Hepatocyte (in vitro differentiated cells): ENCODE data around the gene GOLGA8N.

Experiments used
- EZH2phosphoT487 ChIP-seq: fragments of 200-600 bp; sonication (generic); IDR thresholded peaks from one replicate; pipeline ENCODE4 v1.6.1; 2018; ENCODE audit warnings: antibody characterized with exemption, mild to moderate bottlenecking, low read depth, moderate library complexity; ENCODE audit not compliant: unreplicated experiment, severe bottlenecking
- TF ChIP-seq, protein P1 (sequence below): fragments of 200-600 bp; sonication (generic); IDR thresholded peaks from 2 replicates; pipeline ENCODE4 v1.5.1; 2016; ENCODE audit warnings: antibody characterized with exemption, mild to moderate bottlenecking; ENCODE audit not compliant: poor library complexity

DNA sequence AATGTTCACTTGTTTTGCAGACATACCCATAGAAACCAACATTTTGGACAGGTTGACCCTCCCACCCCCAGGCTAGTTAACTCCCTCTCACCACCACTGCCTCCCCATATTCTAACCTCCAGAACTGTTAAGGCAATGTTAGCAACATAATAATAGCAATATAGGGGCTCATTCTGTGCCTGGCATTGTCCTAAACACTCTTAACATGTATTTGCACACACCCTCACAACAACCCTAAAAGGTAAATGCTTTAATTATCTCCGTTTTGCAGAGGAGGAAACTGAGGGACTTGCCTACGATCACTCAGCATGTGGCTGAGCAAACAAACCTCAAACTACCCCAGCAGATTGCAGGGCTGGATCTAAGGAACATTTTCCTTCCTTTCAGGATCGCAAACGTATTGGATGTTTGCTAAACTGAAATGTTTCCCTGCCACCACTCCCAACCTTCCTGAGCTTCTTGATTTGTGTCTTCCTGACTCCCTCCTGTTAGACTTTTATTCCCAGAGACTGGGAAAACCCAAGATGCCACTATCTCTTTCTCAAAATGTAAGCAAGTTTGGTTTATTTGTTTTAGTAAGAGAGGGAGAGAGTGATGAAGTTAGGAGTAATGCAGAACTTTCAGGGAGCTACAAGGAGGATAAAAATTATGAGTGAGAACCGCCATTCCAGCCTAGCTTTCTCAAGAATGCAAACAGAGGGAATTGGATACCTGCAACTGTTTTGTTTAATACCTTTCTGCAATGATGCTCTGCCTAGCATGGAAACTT lies 49.6 kb downstream of the GOLGA8N start:
- TF ChIP-seq, protein P1, sequence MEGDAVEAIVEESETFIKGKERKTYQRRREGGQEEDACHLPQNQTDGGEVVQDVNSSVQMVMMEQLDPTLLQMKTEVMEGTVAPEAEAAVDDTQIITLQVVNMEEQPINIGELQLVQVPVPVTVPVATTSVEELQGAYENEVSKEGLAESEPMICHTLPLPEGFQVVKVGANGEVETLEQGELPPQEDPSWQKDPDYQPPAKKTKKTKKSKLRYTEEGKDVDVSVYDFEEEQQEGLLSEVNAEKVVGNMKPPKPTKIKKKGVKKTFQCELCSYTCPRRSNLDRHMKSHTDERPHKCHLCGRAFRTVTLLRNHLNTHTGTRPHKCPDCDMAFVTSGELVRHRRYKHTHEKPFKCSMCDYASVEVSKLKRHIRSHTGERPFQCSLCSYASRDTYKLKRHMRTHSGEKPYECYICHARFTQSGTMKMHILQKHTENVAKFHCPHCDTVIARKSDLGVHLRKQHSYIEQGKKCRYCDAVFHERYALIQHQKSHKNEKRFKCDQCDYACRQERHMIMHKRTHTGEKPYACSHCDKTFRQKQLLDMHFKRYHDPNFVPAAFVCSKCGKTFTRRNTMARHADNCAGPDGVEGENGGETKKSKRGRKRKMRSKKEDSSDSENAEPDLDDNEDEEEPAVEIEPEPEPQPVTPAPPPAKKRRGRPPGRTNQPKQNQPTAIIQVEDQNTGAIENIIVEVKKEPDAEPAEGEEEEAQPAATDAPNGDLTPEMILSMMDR = no peak
- TF ChIP-seq EZH2phosphoT487 = no peak
